LoVo (cell line): ENCODE measurements around the gene CRTC1.

Source experiments
- DNase-seq: peaks from one replicate; pipeline ENCODE4 v3.0.0-alpha.2; 2016; ENCODE audit warnings: low spot score

The CRTC1 gene

DNA sequence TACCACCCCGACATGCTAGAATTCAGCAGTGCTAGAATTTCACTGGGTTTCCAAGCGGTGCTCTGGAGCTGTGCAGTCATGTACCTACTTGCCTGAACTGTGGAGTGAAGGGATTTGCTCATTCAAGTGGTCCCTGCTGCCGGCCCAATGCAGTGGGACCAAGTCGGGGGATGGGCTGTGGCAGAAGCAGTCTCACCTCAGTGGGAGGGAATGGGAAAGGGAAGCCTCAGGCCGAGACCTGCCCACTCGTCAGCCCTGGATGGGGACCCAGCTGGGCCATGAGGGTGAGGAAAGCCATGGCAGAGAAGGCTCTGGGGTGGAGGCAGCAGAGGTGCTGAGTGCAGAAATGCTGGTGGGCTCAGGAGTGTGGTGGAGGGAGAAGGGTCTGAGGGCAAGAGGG, 31.7 kb upstream of the CRTC1 start:
- no peak for DNase-seq

DNA sequence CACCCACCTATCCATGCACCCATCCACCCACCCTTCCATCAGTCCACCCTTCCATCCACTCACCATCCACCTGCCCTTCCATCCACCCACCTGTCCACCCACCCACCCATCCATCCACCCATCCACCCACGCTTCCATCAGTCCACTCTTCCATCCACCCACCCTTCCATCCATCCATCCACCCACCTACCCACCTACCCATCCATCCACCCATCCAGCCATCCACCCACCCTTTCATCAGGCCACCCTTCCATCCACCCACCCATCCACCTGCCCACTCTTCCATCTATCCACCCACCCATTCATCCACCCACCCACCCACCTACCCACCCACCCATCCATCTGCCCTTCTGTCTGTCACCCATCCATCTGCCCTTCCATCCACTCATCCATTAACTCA, 29.6 kb upstream of the CRTC1 start:
- no peak for DNase-seq

DNA sequence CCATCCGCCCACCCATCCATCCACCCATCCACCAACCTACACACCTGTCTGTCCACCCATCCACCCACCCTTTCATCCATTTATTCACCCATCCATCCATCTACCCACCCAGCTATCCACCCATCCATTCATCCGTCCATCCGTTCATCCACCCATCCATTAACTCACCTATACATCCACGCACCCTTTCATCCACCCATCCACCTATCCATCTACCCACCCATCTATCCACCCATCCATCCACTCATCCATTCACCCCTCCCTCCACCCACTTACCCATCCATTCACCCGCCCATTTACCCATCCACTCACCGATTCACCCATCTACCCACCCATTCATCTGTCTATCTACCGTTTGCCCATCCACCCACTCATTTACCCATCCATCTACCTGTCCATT, 29.0 kb upstream of the CRTC1 start:
- no peak for DNase-seq

DNA sequence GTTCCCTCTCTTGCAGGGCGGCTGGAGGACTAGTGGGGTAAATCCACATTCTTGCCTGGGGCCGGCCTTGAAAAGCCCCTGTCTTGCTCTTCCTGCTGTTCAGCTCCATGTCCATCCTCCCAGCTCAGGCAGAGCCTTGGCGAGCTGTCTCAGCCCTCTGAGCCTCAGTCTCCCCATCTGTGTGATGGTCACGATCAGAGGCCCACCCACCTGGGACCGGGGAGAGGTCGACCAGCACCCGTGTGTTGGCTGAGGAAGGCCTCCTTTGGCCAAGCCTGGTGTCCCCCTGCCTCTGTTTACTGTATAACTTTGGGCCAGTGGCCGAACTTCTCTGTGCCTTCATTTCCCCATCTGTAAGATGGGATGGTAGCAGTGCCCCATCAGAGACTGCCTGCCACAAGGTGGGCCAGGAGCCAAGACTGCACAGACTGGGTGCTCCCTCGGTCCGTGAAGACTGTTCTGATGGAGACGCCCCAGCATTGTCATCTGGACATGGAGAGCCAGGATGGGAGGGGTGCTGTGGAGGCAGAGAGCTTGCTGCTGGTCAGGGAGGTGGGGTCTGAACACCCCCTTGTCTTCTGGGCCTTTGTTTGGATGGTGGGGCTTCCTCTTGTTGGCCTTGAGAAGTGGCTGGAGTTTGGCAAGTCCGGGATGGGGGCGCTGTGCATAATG, 28.2 kb upstream of the CRTC1 start:
- no peak for DNase-seq

DNA sequence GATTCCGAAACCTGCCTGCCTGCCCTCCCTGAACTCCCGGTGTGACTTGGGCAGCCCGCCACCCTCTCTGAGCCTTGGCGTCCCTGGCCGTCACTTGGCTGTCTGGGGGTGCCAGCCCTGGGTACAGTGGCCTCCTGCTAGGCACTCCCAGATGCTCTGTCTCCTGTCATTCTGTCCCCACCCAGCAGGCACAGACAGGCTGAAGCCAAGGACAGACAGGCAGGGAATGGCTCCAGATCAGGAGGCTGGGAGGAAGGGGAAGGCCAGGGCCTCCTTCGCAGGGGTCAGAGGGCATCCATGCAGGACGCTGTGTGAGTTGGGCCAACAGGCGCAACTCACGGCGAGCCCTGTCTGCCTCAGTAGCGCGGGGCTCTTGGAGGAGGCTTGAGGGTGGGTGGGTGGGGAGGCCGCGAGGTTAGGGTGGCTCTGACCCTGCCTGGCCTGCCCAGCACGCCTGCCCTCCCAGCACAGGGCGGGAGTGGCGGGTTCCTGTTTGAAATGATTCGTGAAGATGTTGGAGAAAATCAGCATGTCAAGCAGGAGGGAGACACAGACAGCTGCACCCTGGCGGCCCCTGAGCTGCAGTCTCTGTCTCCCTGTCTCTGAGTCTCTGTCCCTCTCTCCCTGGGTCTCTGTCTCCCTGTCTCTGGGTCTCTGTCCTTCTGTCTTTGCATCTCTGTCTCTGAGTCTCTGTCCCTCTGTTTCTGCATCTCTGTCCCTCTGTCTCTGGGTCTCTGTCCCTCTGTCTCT, 27.0 kb upstream of the CRTC1 start:
- no peak for DNase-seq

DNA sequence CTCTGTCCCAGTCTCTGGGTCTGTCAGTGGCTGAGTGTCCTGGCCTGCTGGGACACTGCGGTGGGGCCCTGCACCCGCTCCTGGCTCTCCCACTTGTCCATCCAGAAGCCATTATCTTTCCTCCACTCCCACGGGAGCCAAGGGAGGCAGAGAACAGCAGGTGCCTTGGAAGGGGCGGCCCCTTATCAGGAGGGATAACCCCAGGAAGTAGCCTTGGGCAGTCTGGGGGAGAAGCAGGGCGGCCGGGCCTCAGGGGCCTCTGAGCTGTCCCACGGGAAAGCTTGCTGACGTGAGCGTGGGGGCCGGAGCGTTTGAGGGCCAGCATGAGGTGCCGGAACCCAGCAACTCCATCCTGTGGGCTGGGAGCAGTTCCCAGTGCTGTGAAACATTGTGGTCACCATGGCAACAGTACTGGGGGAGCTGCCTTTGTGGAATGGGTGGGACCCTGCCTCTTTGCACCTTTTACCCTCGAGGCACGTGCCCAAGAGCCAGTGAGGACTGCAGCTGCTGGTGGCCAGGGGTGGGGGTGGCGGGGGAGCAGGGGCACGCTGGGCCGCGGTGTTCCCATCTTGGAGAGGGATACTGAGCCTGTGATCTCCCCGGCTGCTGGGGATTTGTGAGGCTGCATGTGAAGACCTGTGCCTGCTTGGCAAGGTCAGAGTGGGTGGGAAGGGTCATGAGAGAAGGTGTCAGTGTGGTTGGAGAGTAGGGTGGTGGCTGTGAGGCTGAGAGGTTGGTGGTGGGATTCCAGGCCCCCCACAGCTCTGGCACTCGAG, 25.7 kb upstream of the CRTC1 start:
- no peak for DNase-seq

DNA sequence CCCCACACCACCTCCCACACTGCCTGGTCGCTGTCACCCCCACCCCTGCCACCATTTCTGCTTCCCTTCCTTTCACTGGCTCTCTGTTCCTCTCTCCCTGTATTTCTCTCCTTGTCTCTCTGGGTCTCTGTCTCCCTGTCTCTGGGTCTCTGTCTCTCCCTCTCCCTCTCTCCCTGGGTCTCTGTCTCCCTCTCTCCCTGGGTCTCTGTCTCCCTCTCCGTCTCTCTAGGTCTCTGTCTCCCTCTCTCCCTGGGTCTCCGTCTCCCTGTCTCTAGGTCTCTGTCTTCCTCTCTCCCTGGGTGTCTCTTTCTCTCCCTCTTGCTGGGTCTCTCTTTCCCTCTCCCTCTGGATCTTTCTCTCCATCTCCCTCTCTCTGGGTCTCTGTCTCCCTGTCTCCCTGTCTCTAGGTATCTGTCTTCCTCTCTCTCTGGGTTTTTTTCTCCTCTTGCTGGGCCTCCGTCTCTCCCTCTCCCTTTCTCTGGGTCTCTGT, 25.1 kb upstream of the CRTC1 start:
- no peak for DNase-seq

DNA sequence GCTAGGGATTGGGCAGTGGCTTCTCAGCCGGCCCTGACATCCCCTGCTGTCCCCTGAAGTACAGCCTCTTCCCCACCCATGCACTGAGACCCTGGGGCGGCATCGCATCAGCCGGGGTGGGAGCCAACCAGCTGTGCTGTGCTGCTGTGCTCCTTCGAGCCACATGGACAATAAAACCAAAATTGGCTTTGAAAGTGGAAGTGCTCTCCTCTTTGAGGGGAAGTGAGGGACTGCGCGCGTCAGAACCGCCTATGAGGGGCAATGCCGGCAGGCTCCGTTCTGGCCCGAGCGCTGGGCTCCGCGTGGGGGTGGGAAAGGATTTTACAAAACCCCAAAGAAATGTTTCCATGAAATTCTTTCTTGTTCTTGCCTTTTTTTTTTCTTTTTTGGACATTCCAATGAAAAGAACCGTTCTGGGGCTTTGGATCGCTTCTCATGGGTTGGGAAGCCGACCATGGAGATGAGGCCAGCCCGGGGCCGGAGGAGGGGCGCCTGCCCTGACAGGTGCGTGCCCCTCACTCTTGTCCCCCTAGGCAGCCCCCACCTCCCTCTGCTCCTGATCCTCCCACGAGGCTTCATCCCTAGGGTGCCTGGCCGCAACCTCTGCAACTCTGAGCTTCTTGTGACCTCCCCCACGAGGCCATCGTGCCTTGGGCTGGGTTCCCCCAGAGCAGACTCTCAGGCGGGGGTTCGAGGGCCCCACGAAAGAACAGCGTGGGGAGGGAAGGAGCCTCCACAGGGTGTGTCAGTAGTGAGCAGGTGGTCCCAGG, 24.0 kb upstream of the CRTC1 start:
- DNase-seq, result no peak

DNA sequence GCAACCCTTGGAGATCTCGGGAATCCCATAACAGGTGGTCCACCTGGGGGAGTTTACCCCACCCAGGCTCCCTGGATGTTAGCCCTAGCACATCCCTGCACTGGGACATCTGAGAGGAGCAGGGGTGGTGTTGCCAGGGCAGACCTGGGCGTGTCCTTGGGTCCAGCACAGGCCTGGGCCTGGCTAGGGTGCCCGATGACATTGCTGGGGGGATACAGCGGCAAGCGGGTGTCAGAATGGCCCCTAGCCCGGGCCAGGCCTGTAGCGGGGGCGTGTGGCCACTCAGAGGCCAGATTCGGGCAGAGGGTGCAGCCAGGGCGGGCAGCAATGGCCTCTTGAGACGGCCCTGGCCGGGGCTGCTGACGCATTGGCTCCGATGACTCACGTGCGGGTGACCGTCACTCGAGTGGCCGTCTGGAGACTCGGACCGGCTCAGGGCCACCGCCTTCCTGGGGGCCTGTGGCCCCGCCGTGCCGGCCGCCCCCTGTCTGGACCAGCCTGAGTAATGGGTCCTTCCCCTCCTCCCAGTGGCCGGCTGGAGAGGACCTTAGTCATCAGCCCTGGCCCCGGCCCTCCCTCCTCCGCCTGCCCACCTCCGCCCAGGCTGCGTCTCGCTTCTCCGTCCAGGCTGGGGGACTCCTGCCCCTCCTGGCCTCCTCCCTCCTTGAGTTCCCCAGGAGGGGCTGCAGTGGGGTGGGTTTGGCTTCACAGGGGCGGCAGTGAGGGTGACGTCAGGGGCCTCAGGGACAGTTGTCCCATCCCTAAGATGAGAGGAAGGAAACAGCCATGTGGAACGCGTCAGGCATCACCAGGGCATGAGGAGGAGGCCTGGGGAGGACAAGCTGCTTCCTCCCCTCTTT, 23.2 kb upstream of the CRTC1 start:
- no peak for DNase-seq

DNA sequence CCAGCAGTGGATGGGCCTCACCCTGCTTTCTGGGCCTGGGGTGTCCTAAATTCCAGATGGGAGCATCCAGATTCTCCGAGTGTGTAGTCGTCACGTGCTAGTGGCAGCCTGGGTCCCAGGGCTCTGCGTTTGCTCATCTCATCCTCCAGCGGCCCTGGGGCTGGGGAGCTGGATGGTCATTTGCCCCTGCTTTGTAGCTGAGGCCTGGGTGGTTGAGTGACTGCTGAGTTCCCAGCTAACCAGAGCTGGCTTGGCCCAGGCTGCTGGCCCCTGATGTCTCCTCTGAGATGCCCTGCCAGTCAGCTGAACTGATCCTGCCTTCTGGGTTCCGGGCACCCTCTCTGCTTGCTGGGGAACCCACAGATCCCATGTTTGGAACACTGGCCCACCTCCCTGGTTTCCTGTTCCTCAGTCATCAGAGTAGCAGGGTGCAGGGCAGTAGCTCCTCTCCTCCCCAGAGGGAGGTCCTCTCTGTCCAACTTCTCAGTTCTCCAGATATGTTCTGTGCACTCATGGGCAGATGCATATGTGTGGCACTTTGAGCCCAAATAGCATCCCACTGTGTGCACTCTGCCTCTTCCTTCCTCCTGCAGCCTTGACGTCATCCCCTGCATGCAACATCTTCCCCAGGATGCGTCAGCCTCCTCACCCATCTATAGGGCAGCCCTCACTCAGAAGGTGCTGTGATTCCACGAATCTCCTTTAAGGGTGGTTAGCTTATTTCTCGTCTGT, 22.4 kb upstream of the CRTC1 start:
- no peak for DNase-seq

DNA sequence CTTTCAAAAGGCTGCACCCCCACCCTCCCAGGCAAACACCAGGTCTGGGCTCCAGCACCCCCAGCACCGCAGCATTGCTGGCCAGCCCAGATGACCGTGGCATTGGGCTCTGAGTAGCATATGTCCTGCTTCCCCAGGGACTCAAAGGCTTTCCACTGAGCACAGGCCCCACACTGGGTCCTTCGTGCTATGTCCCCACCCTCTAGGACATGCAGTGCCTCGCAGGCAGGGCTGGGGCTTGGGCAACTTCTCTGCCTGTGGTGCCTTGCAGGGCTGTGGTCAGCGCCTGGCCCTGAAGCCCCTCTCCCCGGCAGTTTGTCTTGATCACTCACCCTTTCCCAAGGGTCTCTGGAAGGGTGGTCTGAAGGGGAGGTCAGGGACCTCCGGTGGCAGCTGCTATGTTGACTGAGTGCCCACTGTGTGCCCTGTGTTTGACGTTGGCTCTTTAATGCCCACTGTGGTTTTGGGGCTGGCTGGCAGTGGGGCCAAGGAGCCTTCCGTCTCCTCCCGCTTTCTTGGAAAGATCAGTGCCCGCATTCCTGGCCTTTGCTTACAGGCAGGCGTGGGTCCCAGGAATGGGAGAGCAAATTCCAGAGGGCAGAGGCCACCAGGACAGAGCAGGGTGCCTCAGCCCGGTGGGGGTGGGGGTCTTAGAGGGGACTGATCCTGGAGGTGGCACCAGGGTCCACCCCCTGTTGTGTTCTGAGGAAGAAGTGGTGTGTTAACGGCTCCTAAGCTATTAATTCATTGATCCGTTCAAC, 20.3 kb upstream of the CRTC1 start:
- no peak for DNase-seq

DNA sequence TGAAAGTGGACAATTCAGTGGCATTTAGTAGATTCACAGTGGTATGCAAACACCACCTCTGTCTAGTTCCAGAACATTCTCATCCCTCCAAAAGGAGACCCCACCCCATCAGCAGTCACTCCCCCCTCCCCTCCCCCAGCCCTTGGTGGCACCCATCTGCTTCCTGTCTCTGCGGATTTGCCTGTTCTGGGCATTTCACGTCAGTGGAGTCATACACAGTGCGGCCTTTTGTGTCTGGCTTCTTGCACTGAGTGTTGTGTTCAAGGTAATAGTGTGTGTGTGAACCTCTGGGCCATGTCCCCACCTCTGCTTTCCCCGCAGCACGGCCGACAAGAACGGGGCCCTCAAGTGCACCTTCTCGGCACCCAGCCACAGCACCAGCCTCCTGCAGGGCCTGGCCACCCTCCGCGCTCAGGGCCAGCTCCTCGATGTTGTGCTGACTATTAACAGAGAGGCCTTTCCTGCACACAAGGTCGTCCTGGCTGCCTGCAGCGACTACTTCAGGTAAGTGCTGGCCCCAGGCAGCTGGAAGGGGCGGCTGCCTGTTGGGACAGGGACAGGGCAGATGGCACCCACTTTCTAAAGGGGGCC, 19.4 kb upstream of the CRTC1 start:
- no peak for DNase-seq

DNA sequence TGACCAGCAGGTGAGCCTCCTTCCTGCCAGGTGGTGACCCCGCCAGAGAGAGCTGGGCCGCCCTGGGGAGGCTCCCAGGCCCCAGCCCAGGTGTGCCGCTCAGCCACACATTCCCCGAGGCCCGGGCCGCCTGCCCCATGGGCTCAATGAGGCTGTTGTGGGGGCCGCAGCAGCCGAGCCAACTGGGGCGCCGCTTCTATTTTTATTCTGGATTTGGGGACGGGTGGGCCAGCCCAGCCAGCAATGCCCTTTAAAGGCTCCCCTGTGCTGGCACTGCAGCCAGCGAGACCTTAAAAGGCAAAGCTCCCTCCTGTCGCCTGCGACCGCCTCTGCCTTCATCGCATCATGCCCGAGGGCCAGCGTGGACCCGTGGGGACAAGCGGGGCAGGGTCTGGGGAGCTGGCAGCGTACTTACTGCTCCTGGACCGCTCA, 17.7 kb upstream of the CRTC1 start:
- DNase-seq, result no peak

DNA sequence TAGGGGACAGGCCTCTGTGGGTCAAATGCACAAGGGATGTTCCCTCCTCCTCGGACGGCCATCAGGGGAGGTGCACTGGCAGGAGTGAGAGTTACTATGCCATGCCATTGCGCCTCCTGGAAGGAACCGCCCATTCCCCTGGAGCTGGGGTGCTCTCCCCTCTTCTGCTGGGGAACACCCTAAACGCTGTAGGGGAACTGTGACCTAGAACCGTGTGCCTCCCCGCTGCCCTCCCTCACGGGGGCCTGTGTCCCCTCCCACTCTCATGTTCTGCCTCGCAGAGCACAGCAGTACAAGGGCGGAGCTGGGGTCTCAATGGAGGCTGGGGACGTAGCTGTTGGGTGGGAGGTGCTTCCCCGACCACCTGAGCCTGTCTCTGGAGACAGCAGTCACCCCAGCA, 17.2 kb upstream of the CRTC1 start:
- DNase-seq, result no peak

DNA sequence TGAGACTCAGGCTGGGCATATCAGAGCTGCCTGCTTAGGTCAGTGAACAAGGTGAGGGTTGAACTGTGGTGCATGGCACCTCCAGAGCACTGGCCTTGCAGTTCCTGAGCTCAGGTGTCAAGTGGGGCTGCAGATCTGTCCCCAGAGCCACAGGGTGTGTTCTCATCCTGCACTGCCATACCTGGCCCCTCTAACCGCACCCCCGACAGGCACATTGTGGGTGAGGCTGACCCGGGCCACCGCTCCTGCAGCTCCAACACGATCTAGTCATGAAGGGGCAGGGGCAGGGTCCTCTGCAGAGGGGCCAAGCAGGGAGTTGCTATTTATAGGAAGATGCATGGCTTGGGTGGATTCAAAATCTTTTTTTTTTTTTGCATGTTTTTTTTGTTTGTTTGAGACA, 16.7 kb upstream of the CRTC1 start:
- no peak for DNase-seq

DNA sequence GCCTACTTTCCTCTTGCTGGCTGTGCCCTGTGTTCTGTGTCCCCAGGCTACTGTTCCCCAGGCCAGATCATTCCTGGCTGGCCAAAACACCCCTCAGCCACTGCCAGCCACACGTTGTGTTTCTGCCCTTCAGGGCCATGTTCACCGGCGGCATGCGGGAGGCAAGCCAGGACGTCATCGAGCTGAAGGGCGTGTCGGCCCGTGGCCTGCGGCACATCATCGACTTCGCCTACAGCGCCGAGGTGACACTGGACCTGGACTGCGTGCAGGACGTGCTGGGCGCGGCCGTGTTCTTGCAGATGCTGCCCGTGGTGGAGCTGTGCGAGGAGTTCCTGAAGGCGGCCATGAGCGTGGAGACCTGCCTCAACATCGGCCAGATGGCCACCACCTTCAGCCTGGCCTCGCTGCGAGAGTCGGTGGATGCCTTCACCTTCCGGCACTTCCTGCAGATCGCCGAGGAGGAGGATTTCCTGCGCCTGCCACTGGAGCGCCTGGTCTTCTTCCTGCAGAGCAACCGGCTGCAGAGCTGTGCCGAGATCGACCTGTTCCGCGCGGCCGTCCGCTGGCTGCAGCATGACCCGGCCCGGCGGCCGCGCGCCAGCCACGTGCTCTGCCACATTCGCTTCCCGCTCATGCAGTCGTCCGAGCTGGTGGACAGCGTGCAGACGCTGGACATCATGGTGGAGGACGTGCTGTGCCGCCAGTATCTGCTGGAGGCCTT, 15.8 kb upstream of the CRTC1 start:
- DNase-seq, result no peak

DNA sequence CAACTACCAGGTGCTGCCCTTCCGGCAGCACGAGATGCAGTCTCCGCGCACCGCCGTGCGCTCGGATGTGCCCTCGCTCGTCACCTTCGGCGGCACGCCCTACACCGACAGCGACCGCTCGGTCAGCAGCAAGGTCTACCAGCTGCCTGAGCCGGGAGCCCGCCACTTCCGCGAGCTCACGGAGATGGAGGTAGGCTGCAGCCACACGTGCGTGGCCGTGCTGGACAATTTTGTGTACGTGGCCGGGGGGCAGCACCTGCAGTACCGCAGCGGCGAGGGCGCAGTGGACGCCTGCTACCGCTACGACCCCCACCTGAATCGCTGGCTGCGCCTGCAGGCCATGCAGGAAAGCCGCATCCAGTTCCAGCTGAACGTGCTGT, 15.2 kb upstream of the CRTC1 start:
- DNase-seq, result no peak

DNA sequence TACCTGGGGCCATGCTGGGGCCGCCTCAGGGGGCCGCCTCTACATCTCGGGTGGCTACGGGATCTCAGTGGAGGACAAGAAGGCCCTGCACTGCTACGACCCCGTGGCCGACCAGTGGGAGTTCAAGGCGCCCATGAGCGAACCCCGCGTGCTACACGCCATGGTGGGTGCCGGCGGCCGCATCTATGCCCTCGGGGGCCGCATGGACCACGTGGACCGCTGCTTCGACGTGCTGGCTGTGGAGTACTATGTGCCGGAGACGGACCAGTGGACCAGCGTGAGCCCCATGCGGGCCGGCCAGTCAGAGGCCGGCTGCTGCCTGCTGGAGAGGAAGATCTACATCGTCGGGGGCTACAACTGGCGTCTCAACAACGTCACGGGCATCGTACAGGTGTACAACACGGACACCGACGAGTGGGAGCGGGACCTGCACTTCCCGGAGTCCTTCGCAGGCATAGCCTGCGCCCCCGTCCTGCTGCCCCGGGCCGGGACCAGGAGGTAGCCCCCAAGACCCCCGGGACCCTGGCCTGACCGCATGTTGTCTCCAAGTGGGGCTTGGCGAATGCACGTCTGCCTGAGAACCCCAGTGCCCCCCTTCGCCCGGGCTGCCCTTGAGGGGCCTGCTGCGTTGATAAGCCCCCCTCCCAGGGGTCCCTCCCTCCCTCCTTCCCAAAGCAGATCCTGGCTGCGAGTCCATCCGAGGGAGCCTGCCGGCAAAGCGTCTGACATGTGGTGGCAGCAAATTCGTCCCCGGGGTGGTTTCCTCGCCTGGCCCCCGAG, 14.5 kb upstream of the CRTC1 start:
- DNase-seq, result no peak
